GM23338 (cell line): ENCODE results near the gene CPM.

Experiments used
- CREB1 ChIP-seq: fragments of 250-450 bp; sonication (Bioruptor Pico); IDR thresholded peaks from 2 replicates; pipeline ENCODE4 v1.5.0; 2020; ENCODE audit warnings: low read depth, mild to moderate bottlenecking, moderate library complexity
- CTCF ChIP-seq, 2 experiments: fragments of 200-600 bp in 1 of 2; sonication (generic) in 1 of 2; conservative IDR thresholded peaks; 2 replicates each; pipeline versions ENCODE4 v1.5.1 to v1.6.1; 2016 to 2017; ENCODE audit warnings: antibody characterized with exemption in 2 of 2, low read depth in 2 of 2, mild to moderate bottlenecking in 2 of 2, moderate library complexity in 1 of 2
- ETS1 ChIP-seq: IDR thresholded peaks from 2 replicates; pipeline ENCODE4 v1.6.1; 2016; ENCODE audit warnings: antibody characterized with exemption
- EZH2 ChIP-seq: fragments of 200-600 bp; sonication (generic); IDR thresholded peaks from one replicate; pipeline ENCODE4 v1.8.0; 2017; ENCODE audit warnings: antibody characterized with exemption, mild to moderate bottlenecking, low read depth; ENCODE audit not compliant: unreplicated experiment
- EZH2phosphoT487 ChIP-seq: fragments of 200-600 bp; sonication (generic); IDR thresholded peaks from one replicate; pipeline ENCODE4 v1.8.1; 2018; ENCODE audit warnings: antibody characterized with exemption; ENCODE audit not compliant: unreplicated experiment
- JUNB ChIP-seq: IDR thresholded peaks from one replicate; pipeline ENCODE4 v1.6.1; 2016; ENCODE audit warnings: antibody characterized with exemption; ENCODE audit not compliant: unreplicated experiment
- POLR2AphosphoS5 ChIP-seq: IDR thresholded peaks from 2 replicates; pipeline ENCODE4 v1.6.1; 2016; ENCODE audit warnings: antibody characterized with exemption, low read depth
- REST ChIP-seq: IDR thresholded peaks from one replicate; pipeline ENCODE4 v1.6.1; 2018; ENCODE audit warnings: antibody characterized with exemption; ENCODE audit not compliant: unreplicated experiment
- ZNF114 ChIP-seq: fragments of 250-450 bp; sonication (Bioruptor Pico); IDR thresholded peaks from 2 replicates; pipeline ENCODE4 v1.5.0; 2020; ENCODE audit warnings: mild to moderate bottlenecking, moderate library complexity
- ZNF462 ChIP-seq: fragments of 250-450 bp; sonication (Bioruptor Pico); IDR thresholded peaks from 2 replicates; pipeline ENCODE4 v1.5.0; 2020; ENCODE audit warnings: mild to moderate bottlenecking, moderate library complexity

- TF ChIP-seq REST (no peak), CTCF (conservative IDR thresholded peaks at IDR 0.05; ENCODE audit: low read depth in 2 of 2) (no peak), POLR2AphosphoS5 (no peak), EZH2 (no peak), ETS1 (no peak), JUNB (no peak), ZNF462 (CRISPR knock-in tag) (no peak), ZNF114 (no peak), EZH2phosphoT487 (no peak), CREB1 (CRISPR knock-in tag) (no peak)
Observed at GRCh38 chr12:68815232-68815927, 117.6 kb downstream of the CPM start.
